Endothelial cell (in vitro differentiated cells): ENCODE results near the gene SLC25A28. TPM values are rescaled to one million over a fixed set of nuclear protein-coding genes. Genes with fewer than 3 reads are reported as not detected.

Source experiments
- DNase-seq: peaks from one replicate; pipeline ENCODE4 v3.0.0; 2021; ENCODE audit warnings: low spot score
- H3K27ac Mint-ChIP-seq: one replicate; pipeline ENCODE4 v1.8.0; 2021; ENCODE audit warnings: mixed read lengths, inconsistent platforms; ENCODE audit not compliant: unreplicated experiment
- H3K27me3 Mint-ChIP-seq: one replicate; pipeline ENCODE4 v1.8.0; 2021; ENCODE audit warnings: mild to moderate bottlenecking, moderate library complexity, mixed read lengths, inconsistent platforms; ENCODE audit not compliant: unreplicated experiment
- H3K36me3 Mint-ChIP-seq: one replicate; pipeline ENCODE4 v1.8.0; 2021; ENCODE audit warnings: mild to moderate bottlenecking, low read depth, mixed read lengths, inconsistent platforms; ENCODE audit not compliant: unreplicated experiment
- H3K4me1 Mint-ChIP-seq: one replicate; pipeline ENCODE4 v1.8.0; 2021; ENCODE audit warnings: mild to moderate bottlenecking, mixed read lengths, inconsistent platforms; ENCODE audit not compliant: unreplicated experiment
- H3K4me3 Mint-ChIP-seq: one replicate; pipeline ENCODE4 v1.8.0; 2021; ENCODE audit warnings: mild to moderate bottlenecking, mixed read lengths, inconsistent platforms; ENCODE audit not compliant: unreplicated experiment
- H3K9me3 Mint-ChIP-seq: one replicate; pipeline ENCODE4 v1.8.0; 2021; ENCODE audit warnings: mixed read lengths, inconsistent platforms; ENCODE audit not compliant: unreplicated experiment
- CTCF ChIP-seq: fragments of 200-600 bp; sonication (generic); IDR thresholded peaks from one replicate; pipeline ENCODE4 v1.5.0; 2021; ENCODE audit warnings: antibody characterized with exemption; ENCODE audit not compliant: unreplicated experiment
- total RNA-seq: library from RNA; stranded (reverse); fragmentation: NEBNext Ultra II Directional; extraction: Animal tissue kit (Norgen Biotek cat#: 25700); gene quantifications from one replicate; pipeline ENCODE4 v1.2.1, GENCODE V29; 2021; ENCODE audit not compliant: unreplicated experiment

Gene SLC25A28
- total RNA-seq, 1 donor from 2014 or later = 34.5 TPM

- Mint-ChIP-seq H3K9me3 (no peaks in the 10 kb centered on the region), H3K27ac (no peak overlapping the region), H3K27me3 (no peaks in the 10 kb centered on the region), H3K4me1 (peaks cover 15% of the 10 kb centered on the region), H3K36me3 (peaks cover 10% of the 10 kb centered on the region), H3K4me3 (no peak overlapping the region)
- no peak for DNase-seq
- TF ChIP-seq CTCF = no peak
These were observed 40.6 kb upstream of the SLC25A28 start for GRCh38 chr10:99660662-99661376.

- H3K27me3 Mint-ChIP-seq = no peaks in the 10 kb centered on the region
- no peak overlapping the region for H3K27ac Mint-ChIP-seq
- peaks cover 8% of the 10 kb centered on the region for H3K36me3 Mint-ChIP-seq
- H3K9me3 Mint-ChIP-seq = no peaks in the 10 kb centered on the region
- peaks cover 15% of the 10 kb centered on the region for H3K4me1 Mint-ChIP-seq
- peak overlapping the region; percentile 98 for H3K4me3 Mint-ChIP-seq
- no peak for TF ChIP-seq CTCF
- no peak for DNase-seq
These were observed 39.7 kb upstream of the SLC25A28 start for GRCh38 chr10:99659868-99660366.

GRCh38 chr10:99659031-99659867 is 39.0 kb upstream of the SLC25A28 start, which contains the start of gene ENTPD7:
Gene ENTPD7 (plus strand): TSS chr10:99659509. CDS start chr10:99659957, 448 bp downstream.
- peak; percentile 93 for DNase-seq
- H3K27ac Mint-ChIP-seq = peak within 1 kb of the TSS; percentile 74
- peak; percentile 21 for TF ChIP-seq CTCF
- no peaks in the 10 kb centered on the region for H3K9me3 Mint-ChIP-seq
- H3K27me3 Mint-ChIP-seq = no peaks in the 10 kb centered on the region
- peak within 1 kb of the TSS; percentile 98 for H3K4me3 Mint-ChIP-seq
- H3K36me3 Mint-ChIP-seq = peaks cover 8% of the 10 kb centered on the region
- H3K4me1 Mint-ChIP-seq = peaks cover 15% of the 10 kb centered on the region

GRCh38 chr10:99658622-99659030 is 38.4 kb upstream of the SLC25A28 start:
- Mint-ChIP-seq H3K36me3 (peaks cover 8% of the 10 kb centered on the region), H3K27ac (peak overlapping the region; percentile 74), H3K4me1 (peaks cover 15% of the 10 kb centered on the region), H3K27me3 (no peaks in the 10 kb centered on the region), H3K4me3 (peak overlapping the region; percentile 98), H3K9me3 (no peaks in the 10 kb centered on the region)
- TF ChIP-seq CTCF = no peak
- DNase-seq = peak; percentile 13
